Body of pancreas (tissue), 4 donors: ENCODE data around the gene DNAH3. TPM values are rescaled to one million over a fixed set of nuclear protein-coding genes. Genes with fewer than 3 reads are reported as not detected.
A peak's percentile ranks its signal among the peaks of the same experiment; 100 is the strongest.

Experiments
- ATAC-seq: fragments of 150-250 bp; one replicate; pipeline ENCODE4 v1.9.1; 2016
- DNase-seq, 4 donors: peaks; one replicate each; pipeline ENCODE4 v3.0.0-alpha.2; 2019
- H3K27ac ChIP-seq, 4 donors: fragments of 200-600 bp; sonication (generic); 1 replicate in 3 of 4; 2 replicates in 1 of 4; pipeline versions ENCODE4 v1.5.1 to v1.6.1; 2016 to 2019; ENCODE audit warnings: mild to moderate bottlenecking in 1 of 4, mixed read lengths in 1 of 4, moderate library complexity in 1 of 4
- H3K27me3 ChIP-seq, 2 donors: fragments of 200-600 bp; sonication (generic); one replicate each; pipeline ENCODE4 v1.6.0; 2016; ENCODE audit warnings: mild to moderate bottlenecking in 1 of 2
- H3K36me3 ChIP-seq, 2 donors: fragments of 200-600 bp; sonication (generic); replicated peaks in 1 of 2; 2 replicates each; pipeline ENCODE4 v1.5.1; 2016; ENCODE audit warnings: low read depth in 2 of 2; ENCODE audit not compliant: insufficient read depth in 1 of 2
- H3K4me1 ChIP-seq: fragments of 200-600 bp; sonication (generic); one replicate; pipeline ENCODE4 v1.6.0; 2016
- H3K4me3 ChIP-seq, 2 donors: fragments of 200-600 bp; sonication (generic); 1 replicate in 1 of 2; 2 replicates in 1 of 2; pipeline ENCODE4 v1.5.1; 2016 to 2019
- H3K9me3 ChIP-seq, 3 donors: fragments of 200-600 bp; sonication (generic); 1 replicate in 2 of 3; 2 replicates in 1 of 3; pipeline ENCODE4 v1.5.1; 2016
- CTCF ChIP-seq, 7 experiments: fragments of 450-650 bp in 4 of 7; fragments of 200-600 bp in 3 of 7; sonication (generic) in 3 of 7; IDR thresholded peaks; one replicate each; pipeline ENCODE4 v1.5.1; 2016 to 2019; ENCODE audit warnings: antibody characterized with exemption in 7 of 7
- POLR2A ChIP-seq, 3 donors: fragments of 450-650 bp; IDR thresholded peaks; one replicate each; pipeline ENCODE4 v1.6.1; 2016; ENCODE audit warnings: antibody characterized with exemption in 3 of 3, mild to moderate bottlenecking in 2 of 3
- WGBS, 2 donors: methylation state at CpG; one replicate each; pipeline ENCODE4 v1.1.5; 2017; 5-methylcytosine and 5-hydroxymethylcytosine counted together
- intact Hi-C: fragments of 100-400 bp; cut with DNase I; formaldehyde crosslinking; loops from one replicate; pipeline ENCODE4 v1.15.1; 2023
- total RNA-seq, 2 donors: library from RNA; depleted of rRNA; stranded (reverse); fragments of >200 nt; gene quantifications; one replicate each; pipeline ENCODE4 v1.1.0, GENCODE V29; 2016

DNAH3 gene
- total RNA-seq, 2 donors from 2014 or later = not detected

GRCh38 chr16:21038197-21038596, 112.4 kb downstream of the DNAH3 start:
- Histone ChIP-seq H3K27ac (no peak overlapping the region), H3K4me1 (no peaks in the 10 kb centered on the region), H3K9me3 (no peaks in the 10 kb centered on the region), H3K36me3 (no peaks in the 10 kb centered on the region), H3K27me3 (no peaks in the 10 kb centered on the region), H3K4me3 (no peak overlapping the region)
- intact Hi-C loops = no loop called here
- no peak for DNase-seq
- 65 to 68% methylated on average over 7 of the region's 7 CpGs for WGBS, 2 donors
- ATAC-seq = no peak
- TF ChIP-seq POLR2A (IDR thresholded peaks at IDR 0.05) (no peak), CTCF (IDR thresholded peaks at IDR 0.05) (no peak)

GRCh38 chr16:21037736-21038135, 112.9 kb downstream of the DNAH3 start:
- TF ChIP-seq POLR2A (IDR thresholded peaks at IDR 0.05) (no peak), CTCF (IDR thresholded peaks at IDR 0.05) (no peak)
- intact Hi-C loops = no loop called here
- no peak for ATAC-seq
- Histone ChIP-seq H3K36me3 (no peaks in the 10 kb centered on the region), H3K27ac (no peak overlapping the region), H3K27me3 (no peaks in the 10 kb centered on the region), H3K4me1 (no peaks in the 10 kb centered on the region), H3K9me3 (no peaks in the 10 kb centered on the region), H3K4me3 (no peak overlapping the region)
- DNase-seq = no peak
- WGBS, 2 donors = 83 to 90% methylated on average over 15 of the region's 15 CpGs

- no peak overlapping the region for H3K27ac ChIP-seq
- 45 to 48% methylated on average over 4 of the region's 4 CpGs for WGBS, 2 donors
- H3K4me3 ChIP-seq = no peak overlapping the region
- no peaks in the 10 kb centered on the region for H3K36me3 ChIP-seq
- intact Hi-C loops = no loop called here
- no peaks in the 10 kb centered on the region for H3K4me1 ChIP-seq
- H3K9me3 ChIP-seq = no peaks in the 10 kb centered on the region
- no peak for DNase-seq
- no peak for TF ChIP-seq CTCF (IDR thresholded peaks at IDR 0.05)
- TF ChIP-seq POLR2A (IDR thresholded peaks at IDR 0.05) = no peak
- no peaks in the 10 kb centered on the region for H3K27me3 ChIP-seq
- ATAC-seq = no peak
Measured at GRCh38 chr16:21037168-21037567, 113.5 kb downstream of the DNAH3 start.

GRCh38 chr16:21036471-21036870, 114.2 kb downstream of the DNAH3 start:
- ATAC-seq (no peak), DNase-seq (no peak)
- H3K36me3 ChIP-seq = no peaks in the 10 kb centered on the region
- no peak overlapping the region for H3K4me3 ChIP-seq
- TF ChIP-seq CTCF (IDR thresholded peaks at IDR 0.05) (no peak), POLR2A (IDR thresholded peaks at IDR 0.05) (no peak)
- 55 to 67% methylated on average over 3 of the region's 3 CpGs for WGBS, 2 donors
- no peaks in the 10 kb centered on the region for H3K4me1 ChIP-seq
- H3K27me3 ChIP-seq = no peaks in the 10 kb centered on the region
- no peaks in the 10 kb centered on the region for H3K9me3 ChIP-seq
- no peak overlapping the region for H3K27ac ChIP-seq
- intact Hi-C loops = no loop called here

- peak in 3 of 4 donors; percentile 11 to 24 (median 17) for DNase-seq
- no peak for TF ChIP-seq POLR2A (IDR thresholded peaks at IDR 0.05)
- TF ChIP-seq CTCF (IDR thresholded peaks at IDR 0.05) = no peak
- Histone ChIP-seq H3K4me3 (no peak overlapping the region), H3K4me1 (no peaks in the 10 kb centered on the region), H3K27me3 (no peaks in the 10 kb centered on the region), H3K27ac (no peak overlapping the region), H3K9me3 (no peaks in the 10 kb centered on the region), H3K36me3 (no peaks in the 10 kb centered on the region)
- intact Hi-C loops = no loop called here
- ATAC-seq = no peak
- 70 to 75% methylated on average over 10 of the region's 10 CpGs for WGBS, 2 donors
Measured at GRCh38 chr16:21033704-21034103, 116.9 kb downstream of the DNAH3 start.
